ENCODE data around the gene STAT3. TPM values are rescaled to one million over a fixed set of nuclear protein-coding genes. Genes with fewer than 3 reads are reported as not detected.
"Not testable (repeated sequence)": the region's sequence is repeated elsewhere in the genome, so short reads cannot be mapped to it uniquely, and the experiment has no call there.

The STAT3 gene
- polyA plus RNA-seq, 1 of the 3 experiments (the other 2 are of a cell fraction): 35.7 TPM

DNA sequence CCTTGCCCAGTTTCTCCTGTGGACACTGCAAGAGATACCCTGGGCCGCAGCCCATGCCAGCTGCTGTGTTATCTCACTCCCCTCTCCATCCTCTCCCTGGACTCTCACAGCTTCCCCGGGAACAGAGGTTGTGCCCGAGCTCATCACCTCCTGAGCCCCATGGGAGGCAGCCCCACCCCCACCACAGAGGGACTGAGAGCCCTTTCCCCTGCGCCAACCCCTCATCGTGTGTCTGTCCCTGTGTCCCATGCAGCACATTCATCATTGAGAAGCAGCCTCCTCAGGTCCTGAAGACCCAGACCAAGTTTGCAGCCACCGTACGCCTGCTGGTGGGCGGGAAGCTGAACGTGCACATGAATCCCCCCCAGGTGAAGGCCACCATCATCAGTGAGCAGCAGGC lies 87.2 kb downstream of the STAT3 start:
- H3K4me2 ChIP-seq: no peak overlapping the region
- H3K4me1 ChIP-seq (ENCODE audit: control insufficient read depth in 1 of 2, insufficient read depth in 2 of 2, low read depth in 1 of 2, low read length in 1 of 2): no peaks in the 10 kb centered on the region
- H3K36me3 ChIP-seq (replicated peaks in 1 of 2; ENCODE audit: control insufficient read depth in 1 of 2, insufficient read depth in 2 of 2, low read length in 1 of 2): no peaks in the 10 kb centered on the region
- no peaks in the 10 kb centered on the region for H3F3A ChIP-seq (replicated peaks; ENCODE audit: insufficient read depth)
- CTCF ChIA-PET: interaction anchor here (0.6 to 2.6 kb wide), 5 partner anchors 9 to 138 kb away, joined by 3 to 8 read pairs (median 4); no protein-coding TSS in a partner anchor
- H3K27me3 ChIP-seq (ENCODE audit: insufficient read depth): no peaks in the 10 kb centered on the region
- POLR2A ChIA-PET: no interaction called here
- H3K79me2 ChIP-seq (ENCODE audit: insufficient read depth): no peaks in the 10 kb centered on the region
- TF ChIP-seq EP300 (IDR thresholded peaks at IDR 0.05; ENCODE audit: borderline replicate concordance in 1 of 2, low read depth in 1 of 2, low read length in 1 of 2) (no peak), RFX5 (IDR thresholded peaks at IDR 0.05; ENCODE audit: low read length) (no peak), GATA2 (CRISPR knock-in tag; IDR thresholded peaks at IDR 0.05) (no peak), ELF1 (IDR thresholded peaks at IDR 0.05) (no peak), CHD2 (IDR thresholded peaks at IDR 0.05; ENCODE audit: low read length, partially characterized antibody) (no peak), FOXJ3 (CRISPR knock-in tag; IDR thresholded peaks at IDR 0.05) (no peak), MXI1 (IDR thresholded peaks at IDR 0.05; ENCODE audit: low read depth, low read length) (no peak), TCF12 (IDR thresholded peaks at IDR 0.05) (no peak)
- no peaks in the 10 kb centered on the region for H4K20me1 ChIP-seq (ENCODE audit: insufficient read depth)
- no peaks in the 10 kb centered on the region for H3K9me3 ChIP-seq
- 95% methylated on average over 8 of the region's 9 CpGs for WGBS (ENCODE audit: low lambda C conversion rate)
- no peak overlapping the region for H2AFZ ChIP-seq (ENCODE audit: low read depth)
- no peak for DNase-seq
- H3K9me2 ChIP-seq: no peaks in the 10 kb centered on the region
- no peak overlapping the region for H3K9ac ChIP-seq
- H3K4me3 ChIP-seq (ENCODE audit: low read depth in 2 of 2, low read length in 1 of 2): no peak overlapping the region
- H3K27ac ChIP-seq (ENCODE audit: low read depth in 2 of 2, low read length in 1 of 2): no peak overlapping the region

DNA sequence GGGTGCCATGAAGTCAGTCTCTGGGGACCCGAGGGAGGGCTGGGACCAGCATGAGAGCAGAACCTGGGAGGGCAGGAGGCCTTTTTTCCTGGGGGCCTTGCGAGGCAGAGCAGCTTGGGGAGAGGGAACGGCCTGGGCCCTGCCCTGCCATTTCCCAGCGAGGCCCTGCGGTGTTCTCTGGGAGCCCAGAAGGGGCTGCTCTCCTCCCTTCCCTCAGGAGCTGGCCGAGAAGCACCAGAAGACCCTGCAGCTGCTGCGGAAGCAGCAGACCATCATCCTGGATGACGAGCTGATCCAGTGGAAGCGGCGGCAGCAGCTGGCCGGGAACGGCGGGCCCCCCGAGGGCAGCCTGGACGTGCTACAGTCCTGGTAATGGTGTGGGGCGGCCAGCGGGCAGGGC lies 88.3 kb downstream of the STAT3 start:
- H4K20me1 ChIP-seq (ENCODE audit: insufficient read depth); H3K36me3 ChIP-seq (replicated peaks in 1 of 2; ENCODE audit: control insufficient read depth in 1 of 2, insufficient read depth in 2 of 2, low read length in 1 of 2); H3K9me3 ChIP-seq; H3K9me2 ChIP-seq; DNase-seq; POLR2A ChIA-PET; H3K4me3 ChIP-seq (ENCODE audit: low read depth in 2 of 2, low read length in 1 of 2); H3K4me2 ChIP-seq; H3K9ac ChIP-seq; H3K27ac ChIP-seq (ENCODE audit: low read depth in 2 of 2, low read length in 1 of 2); H3K79me2 ChIP-seq (ENCODE audit: insufficient read depth); H2AFZ ChIP-seq (ENCODE audit: low read depth); H3K4me1 ChIP-seq (ENCODE audit: control insufficient read depth in 1 of 2, insufficient read depth in 2 of 2, low read depth in 1 of 2, low read length in 1 of 2); H3K27me3 ChIP-seq (ENCODE audit: insufficient read depth); H3F3A ChIP-seq (replicated peaks; ENCODE audit: insufficient read depth): not testable (repeated sequence)
- CTCF ChIA-PET: interaction anchor here (2.6 kb wide), 1 partner anchor 23 kb away, joined by 8 read pairs; no protein-coding TSS in a partner anchor
- WGBS (ENCODE audit: low lambda C conversion rate): no CpG with 5 or more reads among the region's 17 CpGs

DNA sequence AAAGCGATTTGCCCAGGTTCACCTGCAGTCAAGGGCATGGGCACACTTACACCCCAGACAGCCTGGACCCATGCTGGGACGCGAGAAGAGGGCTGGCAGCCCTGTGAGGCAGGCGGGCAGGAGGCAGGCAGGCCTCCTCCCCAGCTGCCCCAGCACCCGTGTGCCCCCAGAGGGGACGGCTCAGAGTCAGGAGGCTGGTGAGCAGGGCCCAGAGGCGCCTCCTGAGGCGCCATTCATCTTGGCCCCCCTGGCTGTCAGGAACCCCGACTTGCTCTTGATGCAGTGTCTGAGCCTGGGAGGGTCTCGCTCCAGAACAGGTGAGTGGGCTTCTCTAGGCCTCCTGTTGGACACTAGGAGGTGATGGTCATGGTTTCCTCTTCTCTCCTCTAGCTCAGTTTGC lies 88.9 kb downstream of the STAT3 start:
- H3K9me3 ChIP-seq; H3K27me3 ChIP-seq (ENCODE audit: insufficient read depth); H3K27ac ChIP-seq (ENCODE audit: low read depth in 2 of 2, low read length in 1 of 2); DNase-seq; H3K4me3 ChIP-seq (ENCODE audit: low read depth in 2 of 2, low read length in 1 of 2); H3K4me1 ChIP-seq (ENCODE audit: control insufficient read depth in 1 of 2, insufficient read depth in 2 of 2, low read depth in 1 of 2, low read length in 1 of 2); H3F3A ChIP-seq (replicated peaks; ENCODE audit: insufficient read depth); H3K36me3 ChIP-seq (replicated peaks in 1 of 2; ENCODE audit: control insufficient read depth in 1 of 2, insufficient read depth in 2 of 2, low read length in 1 of 2); H4K20me1 ChIP-seq (ENCODE audit: insufficient read depth); POLR2A ChIA-PET; H3K79me2 ChIP-seq (ENCODE audit: insufficient read depth); H3K9ac ChIP-seq; H2AFZ ChIP-seq (ENCODE audit: low read depth); H3K4me2 ChIP-seq; H3K9me2 ChIP-seq: not testable (repeated sequence)
- 93% methylated on average over 3 of the region's 10 CpGs for WGBS (ENCODE audit: low lambda C conversion rate)
- CTCF ChIA-PET: interaction anchor here (0.9 to 2.6 kb wide), 2 partner anchors 24 kb away, joined by 3 to 8 read pairs; no protein-coding TSS in a partner anchor

DNA sequence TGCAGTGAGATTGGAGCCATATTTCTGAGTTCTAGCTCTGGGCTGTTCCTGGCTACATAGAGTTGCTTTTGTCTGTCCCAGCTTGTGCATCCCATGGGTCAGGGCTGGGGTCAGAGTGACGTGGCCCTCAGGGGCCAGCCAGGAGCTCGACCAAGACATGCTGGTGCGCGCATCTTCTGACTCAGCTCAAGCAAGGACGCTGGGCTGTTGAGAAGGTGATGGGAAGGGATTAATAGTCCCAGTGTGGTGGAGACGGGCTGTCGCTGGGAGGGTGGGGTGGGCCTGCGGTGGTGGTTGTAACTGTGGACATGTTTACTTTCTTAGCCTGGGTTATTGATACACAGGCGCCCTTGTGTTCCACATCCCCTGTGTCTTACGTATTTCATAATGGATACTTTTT lies 90.5 kb downstream of the STAT3 start:
- H3F3A ChIP-seq (replicated peaks; ENCODE audit: insufficient read depth); H3K4me3 ChIP-seq (ENCODE audit: low read depth in 2 of 2, low read length in 1 of 2); H3K36me3 ChIP-seq (replicated peaks in 1 of 2; ENCODE audit: control insufficient read depth in 1 of 2, insufficient read depth in 2 of 2, low read length in 1 of 2); H3K4me2 ChIP-seq; H3K79me2 ChIP-seq (ENCODE audit: insufficient read depth); H3K9ac ChIP-seq; H4K20me1 ChIP-seq (ENCODE audit: insufficient read depth); H3K4me1 ChIP-seq (ENCODE audit: control insufficient read depth in 1 of 2, insufficient read depth in 2 of 2, low read depth in 1 of 2, low read length in 1 of 2); CTCF ChIA-PET; DNase-seq; H3K27me3 ChIP-seq (ENCODE audit: insufficient read depth); H2AFZ ChIP-seq (ENCODE audit: low read depth); H3K27ac ChIP-seq (ENCODE audit: low read depth in 2 of 2, low read length in 1 of 2); H3K9me3 ChIP-seq; H3K9me2 ChIP-seq; POLR2A ChIA-PET: not testable (repeated sequence)
- 88% methylated on average over 9 of the region's 10 CpGs for WGBS (ENCODE audit: low lambda C conversion rate)
